Hepatocyte (in vitro differentiated cells): ENCODE data around the gene NTRK1.

Source experiments
- EZH2 ChIP-seq: fragments of 200-600 bp; sonication (generic); IDR thresholded peaks from 2 replicates; pipeline ENCODE4 v1.6.1; 2016; ENCODE audit warnings: antibody characterized with exemption, mild to moderate bottlenecking, borderline replicate concordance
- EZH2phosphoT487 ChIP-seq: fragments of 200-600 bp; sonication (generic); IDR thresholded peaks from one replicate; pipeline ENCODE4 v1.6.1; 2018; ENCODE audit warnings: antibody characterized with exemption, mild to moderate bottlenecking, low read depth, moderate library complexity; ENCODE audit not compliant: unreplicated experiment, severe bottlenecking
- TF ChIP-seq, protein P1 (sequence below): fragments of 200-600 bp; sonication (generic); IDR thresholded peaks from 2 replicates; pipeline ENCODE4 v1.5.1; 2016; ENCODE audit warnings: antibody characterized with exemption, mild to moderate bottlenecking; ENCODE audit not compliant: poor library complexity

- TF ChIP-seq, protein P1, sequence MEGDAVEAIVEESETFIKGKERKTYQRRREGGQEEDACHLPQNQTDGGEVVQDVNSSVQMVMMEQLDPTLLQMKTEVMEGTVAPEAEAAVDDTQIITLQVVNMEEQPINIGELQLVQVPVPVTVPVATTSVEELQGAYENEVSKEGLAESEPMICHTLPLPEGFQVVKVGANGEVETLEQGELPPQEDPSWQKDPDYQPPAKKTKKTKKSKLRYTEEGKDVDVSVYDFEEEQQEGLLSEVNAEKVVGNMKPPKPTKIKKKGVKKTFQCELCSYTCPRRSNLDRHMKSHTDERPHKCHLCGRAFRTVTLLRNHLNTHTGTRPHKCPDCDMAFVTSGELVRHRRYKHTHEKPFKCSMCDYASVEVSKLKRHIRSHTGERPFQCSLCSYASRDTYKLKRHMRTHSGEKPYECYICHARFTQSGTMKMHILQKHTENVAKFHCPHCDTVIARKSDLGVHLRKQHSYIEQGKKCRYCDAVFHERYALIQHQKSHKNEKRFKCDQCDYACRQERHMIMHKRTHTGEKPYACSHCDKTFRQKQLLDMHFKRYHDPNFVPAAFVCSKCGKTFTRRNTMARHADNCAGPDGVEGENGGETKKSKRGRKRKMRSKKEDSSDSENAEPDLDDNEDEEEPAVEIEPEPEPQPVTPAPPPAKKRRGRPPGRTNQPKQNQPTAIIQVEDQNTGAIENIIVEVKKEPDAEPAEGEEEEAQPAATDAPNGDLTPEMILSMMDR: no peak
- TF ChIP-seq EZH2: no peak
- no peak for TF ChIP-seq EZH2phosphoT487
These were observed 38.0 kb upstream of the NTRK1 start for GRCh38 chr1:156822680-156823079.
